PFSK-1 (cell line): ENCODE data around the gene LRP3.

Experiments
- POLR2AphosphoS5 ChIP-seq: IDR thresholded peaks from 2 replicates; pipeline ENCODE4 v1.6.1; 2012; ENCODE audit warnings: low read depth, mild to moderate bottlenecking, control low read depth, low read length, moderate library complexity
- SIN3A ChIP-seq: IDR thresholded peaks from 2 replicates; pipeline ENCODE4 v1.6.1; 2012; ENCODE audit warnings: mild to moderate bottlenecking, low read length, moderate library complexity, borderline replicate concordance; ENCODE audit not compliant: insufficient read depth
- TAF1 ChIP-seq: IDR thresholded peaks from 2 replicates; pipeline ENCODE4 v1.6.1; 2012; ENCODE audit warnings: low read length, control low read depth, borderline replicate concordance; ENCODE audit not compliant: insufficient read depth
- TF ChIP-seq, protein P1 (sequence below), 2 experiments: IDR thresholded peaks; 2 replicates each; pipeline versions ENCODE4 v1.6.1 to v1.8.0; 2011 to 2012; ENCODE audit warnings: low read depth in 2 of 2, low read length in 2 of 2, control low read depth in 1 of 2, inconsistent platforms in 1 of 2, mild to moderate bottlenecking in 1 of 2, moderate library complexity in 1 of 2; ENCODE audit not compliant: insufficient read depth in 1 of 2

GRCh38 chr19:33224694-33225457 is 30.7 kb downstream of the LRP3 start:
- TF ChIP-seq TAF1: no peak
- no peak for TF ChIP-seq POLR2AphosphoS5
- TF ChIP-seq, protein P1, sequence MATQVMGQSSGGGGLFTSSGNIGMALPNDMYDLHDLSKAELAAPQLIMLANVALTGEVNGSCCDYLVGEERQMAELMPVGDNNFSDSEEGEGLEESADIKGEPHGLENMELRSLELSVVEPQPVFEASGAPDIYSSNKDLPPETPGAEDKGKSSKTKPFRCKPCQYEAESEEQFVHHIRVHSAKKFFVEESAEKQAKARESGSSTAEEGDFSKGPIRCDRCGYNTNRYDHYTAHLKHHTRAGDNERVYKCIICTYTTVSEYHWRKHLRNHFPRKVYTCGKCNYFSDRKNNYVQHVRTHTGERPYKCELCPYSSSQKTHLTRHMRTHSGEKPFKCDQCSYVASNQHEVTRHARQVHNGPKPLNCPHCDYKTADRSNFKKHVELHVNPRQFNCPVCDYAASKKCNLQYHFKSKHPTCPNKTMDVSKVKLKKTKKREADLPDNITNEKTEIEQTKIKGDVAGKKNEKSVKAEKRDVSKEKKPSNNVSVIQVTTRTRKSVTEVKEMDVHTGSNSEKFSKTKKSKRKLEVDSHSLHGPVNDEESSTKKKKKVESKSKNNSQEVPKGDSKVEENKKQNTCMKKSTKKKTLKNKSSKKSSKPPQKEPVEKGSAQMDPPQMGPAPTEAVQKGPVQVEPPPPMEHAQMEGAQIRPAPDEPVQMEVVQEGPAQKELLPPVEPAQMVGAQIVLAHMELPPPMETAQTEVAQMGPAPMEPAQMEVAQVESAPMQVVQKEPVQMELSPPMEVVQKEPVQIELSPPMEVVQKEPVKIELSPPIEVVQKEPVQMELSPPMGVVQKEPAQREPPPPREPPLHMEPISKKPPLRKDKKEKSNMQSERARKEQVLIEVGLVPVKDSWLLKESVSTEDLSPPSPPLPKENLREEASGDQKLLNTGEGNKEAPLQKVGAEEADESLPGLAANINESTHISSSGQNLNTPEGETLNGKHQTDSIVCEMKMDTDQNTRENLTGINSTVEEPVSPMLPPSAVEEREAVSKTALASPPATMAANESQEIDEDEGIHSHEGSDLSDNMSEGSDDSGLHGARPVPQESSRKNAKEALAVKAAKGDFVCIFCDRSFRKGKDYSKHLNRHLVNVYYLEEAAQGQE (IDR thresholded peaks at IDR 0.05; ENCODE audit: insufficient read depth in 1 of 2, low read depth in 2 of 2, low read length in 2 of 2): no peak
- TF ChIP-seq SIN3A: no peak
